Measurements from ENCODE around the gene NBPF3.

GRCh38 chr1:21517161-21517589 is 77.2 kb downstream of the NBPF3 start:
- TF ChIP-seq POLR2A (IDR thresholded peaks at IDR 0.05; ENCODE audit: borderline replicate concordance, extremely low read depth, insufficient read depth, insufficient read length) (no peak), SIN3A (IDR thresholded peaks at IDR 0.05; ENCODE audit: low read depth) (no peak), CTCF (IDR thresholded peaks at IDR 0.05 in 2 of 3, conservative IDR thresholded peaks at IDR 0.05 in 1 of 3; ENCODE audit: borderline replicate concordance in 1 of 3, insufficient read depth in 1 of 3, low read depth in 2 of 3, low read length in 2 of 3) (no peak), ZBTB33 (IDR thresholded peaks at IDR 0.05; ENCODE audit: extremely low read depth, insufficient replicate concordance, low read length) (no peak), ZFX (IDR thresholded peaks at IDR 0.05) (no peak), MAX (IDR thresholded peaks at IDR 0.05) (no peak)
